ENCODE data around the gene USP16.
A peak's percentile ranks its signal among the peaks of the same experiment; 100 is the strongest.
"Not testable (repeated sequence)": the region's sequence is repeated elsewhere in the genome, so short reads cannot be mapped to it uniquely, and the experiment has no call there.

USP16 gene

DNA sequence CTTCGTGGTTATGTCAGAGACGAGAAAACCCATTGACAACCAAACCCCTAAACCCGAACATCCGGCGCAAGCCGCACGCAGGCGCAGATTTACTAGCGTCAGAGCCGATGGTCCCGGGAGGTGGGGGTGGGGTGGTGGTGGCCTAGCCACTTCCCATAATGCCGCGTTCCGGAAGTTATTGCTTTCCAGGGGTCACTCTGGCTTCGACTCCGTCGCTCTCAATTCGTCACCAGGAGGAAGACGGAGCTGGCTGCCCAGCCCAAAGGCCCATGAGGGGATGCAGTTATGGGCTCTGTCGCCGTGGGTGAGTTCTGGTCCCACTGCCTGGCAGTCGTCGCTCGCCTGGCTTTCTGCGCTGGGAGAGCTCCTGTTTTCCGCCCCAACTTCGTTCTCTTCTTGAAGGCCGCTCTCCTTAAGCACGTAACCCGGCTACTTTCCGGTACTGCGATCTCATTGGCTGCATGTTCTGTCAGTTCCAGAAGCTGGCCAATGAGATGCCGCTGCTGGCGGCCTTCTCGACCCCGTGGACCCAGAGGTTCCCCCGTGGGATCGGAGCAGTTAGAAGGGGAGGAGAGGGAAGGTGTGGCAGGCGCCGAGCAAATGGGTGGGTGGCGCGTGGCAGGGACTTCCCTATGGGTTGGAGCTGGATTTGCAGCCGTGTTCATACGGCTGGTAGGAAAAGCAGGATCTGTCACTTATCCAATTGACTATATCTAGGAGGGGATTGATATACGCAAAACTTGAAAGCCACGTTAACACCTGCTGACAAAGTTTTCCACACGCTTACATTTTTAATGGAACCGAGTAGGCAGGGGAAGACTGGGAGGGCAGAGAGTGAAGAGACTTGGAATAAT is at the start of gene USP16:
Gene USP16, plus strand, starts transcription at position 195 of the 854 bp plus-strand sequence. CDS start 3,246 bp downstream, outside the sequence.
- H3K4me3 ChIP-seq (ENCODE audit: low read length), result peak within 1 kb of the TSS; percentile 98
- TF ChIP-seq CTCF (conservative IDR thresholded peaks at IDR 0.05; ENCODE audit: low read length), result peak; percentile 24
- DNase-seq (ENCODE audit: low read depth), result peak; percentile 100

GRCh38 chr21:28975397-28975796 is 49.1 kb upstream of the USP16 start:
- DNase-seq (ENCODE audit: low read depth), result peak; percentile 93
- no peak for TF ChIP-seq CTCF (conservative IDR thresholded peaks at IDR 0.05; ENCODE audit: low read length)
- no peak overlapping the region for H3K4me3 ChIP-seq (ENCODE audit: low read length)

DNA sequence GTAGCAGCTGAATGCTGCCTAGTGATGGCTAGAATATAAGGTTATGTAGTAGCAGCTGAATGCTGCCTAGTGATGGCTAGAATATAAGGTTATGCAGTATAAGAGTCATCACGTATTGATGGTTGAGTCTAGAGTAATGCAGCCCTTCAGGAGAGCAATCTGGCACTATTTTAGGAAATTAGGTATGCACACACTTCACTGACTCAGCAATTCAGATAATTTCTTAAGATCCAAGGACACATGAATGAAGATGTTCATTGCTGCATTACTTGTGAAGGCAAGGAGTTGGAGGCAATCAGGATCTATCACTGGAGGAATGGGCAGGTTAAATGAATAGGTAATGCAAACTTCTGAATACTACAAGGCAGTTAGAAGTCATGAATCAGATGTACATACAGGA is 45.4 kb upstream of the USP16 start:
- DNase-seq (ENCODE audit: low read depth), result no peak
- H3K4me3 ChIP-seq (ENCODE audit: low read length), result no peak overlapping the region
- TF ChIP-seq CTCF (conservative IDR thresholded peaks at IDR 0.05; ENCODE audit: low read length), result no peak

DNA sequence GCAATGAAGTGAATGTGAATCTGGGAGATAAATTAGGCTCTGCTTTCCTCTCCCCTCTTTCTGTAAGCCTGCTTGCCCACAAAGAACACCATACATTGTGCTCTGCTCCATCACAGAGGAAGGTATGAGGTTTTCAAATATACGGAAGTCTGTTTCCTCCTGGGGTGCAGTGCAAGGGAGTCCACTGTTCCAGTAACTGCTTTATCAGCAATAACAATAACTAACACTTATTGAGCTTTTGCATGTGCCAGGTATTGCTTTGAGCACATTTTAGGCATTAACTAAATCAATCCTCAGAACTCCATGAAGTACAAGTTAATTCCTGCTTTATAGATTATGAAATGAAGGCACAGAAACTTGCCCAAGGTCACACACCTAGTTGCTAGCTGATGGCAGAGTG is 41.8 kb upstream of the USP16 start:
- no peak overlapping the region for H3K4me3 ChIP-seq (ENCODE audit: low read length)
- DNase-seq (ENCODE audit: low read depth), result no peak
- no peak for TF ChIP-seq CTCF (conservative IDR thresholded peaks at IDR 0.05; ENCODE audit: low read length)

DNA sequence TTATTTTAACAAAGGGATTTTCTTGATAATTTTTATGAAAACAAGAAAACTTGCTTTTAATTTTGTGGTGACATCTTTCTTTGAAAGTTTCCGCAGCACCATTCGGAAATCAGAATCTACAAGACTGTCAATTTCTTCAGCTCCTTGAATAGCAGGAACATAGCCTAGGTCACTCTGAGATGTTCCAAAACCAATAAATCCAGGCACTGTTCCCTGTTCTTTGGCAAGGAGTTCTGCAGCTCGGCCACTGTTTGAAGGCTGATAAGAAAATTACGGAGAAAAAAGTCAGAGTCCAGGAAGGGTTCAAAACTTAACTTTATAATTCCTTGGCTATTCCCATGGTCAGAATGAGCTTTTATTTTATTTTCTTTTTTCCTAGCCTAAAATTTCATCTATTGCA is 37.8 kb upstream of the USP16 start:
- DNase-seq (ENCODE audit: low read depth), result no peak
- TF ChIP-seq CTCF (conservative IDR thresholded peaks at IDR 0.05; ENCODE audit: low read length), result no peak
- H3K4me3 ChIP-seq (ENCODE audit: low read length), result no peak overlapping the region

GRCh38 chr21:28988146-28988545 is 36.3 kb upstream of the USP16 start:
- DNase-seq (ENCODE audit: low read depth); H3K4me3 ChIP-seq (ENCODE audit: low read length): not testable (repeated sequence)

DNA sequence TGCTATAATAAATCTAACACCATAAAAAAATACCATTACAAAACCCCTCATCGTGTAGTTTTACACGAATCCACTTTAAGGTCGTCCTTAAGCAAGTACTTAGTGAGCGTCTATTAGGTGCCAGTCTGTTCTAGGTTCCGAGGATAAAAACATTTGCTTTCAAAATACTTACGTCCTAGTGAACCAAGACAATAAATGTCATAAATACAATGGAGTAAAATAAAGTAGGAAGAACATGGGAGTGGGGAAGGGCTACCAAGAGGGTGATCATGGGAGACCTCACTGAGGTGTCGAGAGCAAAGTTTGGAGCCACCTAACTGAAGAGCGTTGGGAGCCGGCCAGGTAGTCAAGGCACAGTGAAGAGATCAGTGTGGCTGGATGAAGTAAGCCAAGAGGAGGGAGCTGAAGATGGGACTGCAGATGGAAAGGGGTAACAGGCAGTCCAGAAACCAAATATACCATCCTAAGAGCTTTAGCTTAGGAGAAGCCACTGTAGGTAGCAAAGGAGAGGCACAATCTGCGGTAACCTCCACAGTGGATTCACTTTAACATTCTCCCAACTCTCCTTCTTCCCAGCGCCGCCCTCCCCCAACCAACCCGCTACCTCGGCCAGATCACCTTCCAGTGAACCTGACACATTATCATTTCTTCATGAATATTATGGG is 32.5 kb upstream of the USP16 start:
- no peak for TF ChIP-seq CTCF (conservative IDR thresholded peaks at IDR 0.05; ENCODE audit: low read length)
- no peak for DNase-seq (ENCODE audit: low read depth)
- H3K4me3 ChIP-seq (ENCODE audit: low read length), result peak overlapping the region; percentile 96
